ENCODE data around the gene COLGALT1.

COLGALT1 gene

DNA sequence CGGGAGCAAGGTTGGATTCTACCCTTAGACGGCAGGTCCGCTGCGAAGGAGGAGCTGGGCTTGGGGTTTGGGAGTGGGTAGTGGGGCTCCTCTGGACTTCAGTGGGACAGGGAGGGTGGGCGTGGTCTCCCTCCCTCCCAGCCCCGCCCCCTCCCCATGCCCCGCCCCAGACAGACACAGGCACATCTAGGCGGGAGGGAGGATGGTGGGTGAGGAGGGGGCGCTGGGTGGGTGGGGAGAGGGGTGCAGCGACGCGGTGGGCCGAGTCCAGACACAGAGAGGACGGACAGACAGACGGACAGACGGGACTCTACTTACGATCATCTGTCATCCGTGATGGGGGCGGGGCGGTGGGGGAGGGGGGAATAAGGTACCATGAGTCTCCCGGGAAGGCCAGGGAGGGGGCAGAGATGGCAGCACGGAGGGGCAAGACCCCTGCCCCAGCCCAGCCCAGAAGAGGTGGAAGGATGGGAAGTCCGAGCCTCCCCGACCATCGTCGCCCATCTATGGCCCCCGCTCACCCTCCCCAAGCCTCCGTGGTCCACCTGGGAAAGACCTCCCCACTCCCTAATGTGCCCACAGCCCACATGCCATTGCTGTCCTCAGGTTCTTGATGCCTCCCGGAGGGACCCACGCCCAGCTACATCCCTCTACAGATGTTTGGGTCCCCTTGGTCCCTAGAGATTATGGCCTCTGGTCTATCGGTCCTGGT lies 67.9 kb downstream of the COLGALT1 start:
- DNase-seq (ENCODE audit: low read depth) = no peak

DNA sequence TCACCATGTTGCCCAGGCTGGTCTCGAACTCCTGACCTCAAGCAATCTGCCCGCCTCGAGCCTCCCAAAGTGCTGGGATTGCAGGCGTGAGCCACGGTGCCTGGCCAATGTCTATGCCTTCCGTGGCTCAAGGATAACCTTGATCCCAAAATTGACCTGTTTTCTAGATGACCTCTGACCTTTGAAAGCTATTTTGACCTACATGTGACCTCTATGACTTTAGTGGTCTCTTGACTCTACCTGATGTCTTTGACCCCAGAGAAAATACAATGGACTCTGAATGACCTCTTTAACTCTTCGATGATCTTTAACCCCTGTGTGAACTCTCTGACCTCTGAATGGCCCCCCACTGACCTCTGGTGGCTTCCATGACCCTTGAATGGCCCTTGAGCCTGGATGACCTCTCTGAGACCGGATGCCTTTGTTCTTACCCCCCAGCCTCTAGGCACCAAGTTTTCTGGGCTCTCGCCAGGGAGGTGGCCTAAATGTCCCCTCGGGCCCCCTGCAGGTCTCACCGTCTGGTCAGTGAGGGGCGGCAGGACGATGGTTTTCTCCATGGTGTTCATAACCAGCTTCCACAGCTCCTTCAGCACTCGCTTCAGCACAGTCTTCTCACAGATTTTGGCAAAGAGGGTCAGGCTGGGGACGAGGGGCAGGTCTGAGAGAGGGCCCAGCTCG lies 69.0 kb downstream of the COLGALT1 start:
- DNase-seq (ENCODE audit: low read depth) = no peak

DNA sequence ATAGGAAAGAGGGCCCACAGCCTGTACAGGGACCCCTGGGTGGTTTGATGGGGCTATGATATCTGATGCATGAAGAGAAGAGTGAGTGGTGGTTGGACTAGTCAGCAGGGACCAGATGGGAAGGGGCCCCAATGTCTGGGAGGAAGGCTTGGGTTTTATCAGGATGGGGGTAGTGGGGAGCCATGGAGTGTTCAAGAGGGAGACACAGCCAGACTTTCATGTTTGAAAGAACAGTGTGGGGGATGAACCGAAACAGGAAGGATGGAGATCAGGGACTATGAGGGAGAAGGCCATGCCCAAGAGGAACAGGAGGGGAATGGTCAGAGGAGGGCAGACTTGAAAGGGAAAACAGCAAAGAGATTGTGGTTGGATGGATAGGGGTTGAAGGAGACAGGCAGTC lies 69.6 kb downstream of the COLGALT1 start:
- DNase-seq (ENCODE audit: low read depth) = no peak

DNA sequence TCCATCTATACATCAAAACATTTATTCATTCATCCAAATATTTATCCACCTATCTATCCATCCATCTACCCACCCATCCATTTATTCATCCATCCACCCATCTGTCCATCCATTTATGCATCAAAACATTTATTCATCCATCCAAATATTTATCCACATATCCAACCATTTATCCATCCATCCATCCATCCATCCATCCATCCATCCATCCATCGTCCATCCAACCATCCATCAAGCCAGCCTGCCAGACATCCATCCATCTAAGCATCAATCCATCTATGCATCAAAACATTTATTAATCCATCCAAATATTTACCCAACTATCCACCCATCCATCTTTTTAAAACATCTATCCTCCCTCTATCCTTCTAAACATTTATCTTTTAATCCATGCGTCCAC lies 70.5 kb downstream of the COLGALT1 start:
- no peak for DNase-seq (ENCODE audit: low read depth)

DNA sequence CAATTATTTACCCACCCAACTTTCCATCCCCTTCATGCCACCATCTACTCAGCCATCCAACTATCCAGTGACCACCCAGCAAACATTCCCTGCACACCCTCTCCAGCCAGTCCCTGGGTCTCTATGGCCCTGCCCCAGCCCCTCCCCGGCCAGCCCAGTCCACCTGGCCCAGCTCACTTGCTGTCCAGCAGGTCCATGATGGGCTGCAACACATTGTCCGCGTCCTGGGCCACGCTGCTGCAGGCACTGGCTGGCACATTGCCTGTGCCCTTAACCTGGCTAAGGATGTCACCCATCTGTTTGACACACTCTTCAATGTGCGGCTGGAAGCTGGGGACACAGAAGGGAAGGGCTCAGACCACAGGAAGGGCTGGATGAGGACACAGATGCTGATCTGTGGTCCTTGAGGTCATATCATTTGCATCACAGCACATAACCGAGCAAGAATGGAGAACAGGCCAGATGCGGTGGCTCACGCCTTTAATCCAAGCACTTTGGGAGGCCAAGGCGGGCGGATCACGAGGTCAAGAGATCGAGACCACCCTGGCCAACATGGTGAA lies 71.1 kb downstream of the COLGALT1 start:
- DNase-seq (ENCODE audit: low read depth) = no peak

DNA sequence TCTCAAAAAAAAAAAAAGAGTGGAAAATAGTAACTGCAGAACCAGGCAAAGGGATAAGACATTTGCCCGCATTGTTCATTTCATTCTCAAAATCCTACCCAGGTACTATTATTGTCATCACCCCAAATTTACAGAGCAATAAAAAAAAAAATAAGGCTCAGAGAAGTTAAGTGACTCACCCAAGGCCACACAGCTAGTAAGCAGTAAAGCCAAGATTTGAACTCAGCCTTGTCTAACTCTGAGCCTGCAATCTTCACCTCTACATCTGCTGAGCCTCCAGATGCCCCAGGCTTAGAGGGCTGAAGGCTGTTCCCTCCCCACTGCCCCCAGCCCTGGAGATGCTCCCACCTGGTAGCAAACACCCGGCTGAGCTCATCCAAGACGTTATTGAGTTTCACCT lies 71.7 kb downstream of the COLGALT1 start:
- no peak for DNase-seq (ENCODE audit: low read depth)

DNA sequence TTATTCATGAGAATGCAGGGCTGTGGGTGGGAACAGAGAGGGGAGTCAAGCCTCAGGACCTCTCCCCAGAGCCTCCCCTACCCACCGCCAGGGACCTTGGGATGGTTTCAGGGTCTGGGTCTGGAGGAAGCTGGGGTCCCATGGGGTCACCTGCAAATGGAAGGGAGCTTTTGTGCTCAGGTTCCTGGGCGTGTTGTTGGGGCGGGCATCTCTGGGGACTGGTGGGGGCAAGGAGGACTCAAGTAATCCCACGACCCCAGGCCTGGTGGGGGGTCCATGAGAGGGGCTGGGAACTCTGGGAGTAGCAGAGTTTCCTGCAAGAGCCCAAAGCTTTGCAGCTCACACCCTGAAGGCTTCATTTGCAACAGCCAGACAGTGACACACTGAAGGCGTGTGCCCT lies 72.5 kb downstream of the COLGALT1 start:
- no peak for DNase-seq (ENCODE audit: low read depth)

DNA sequence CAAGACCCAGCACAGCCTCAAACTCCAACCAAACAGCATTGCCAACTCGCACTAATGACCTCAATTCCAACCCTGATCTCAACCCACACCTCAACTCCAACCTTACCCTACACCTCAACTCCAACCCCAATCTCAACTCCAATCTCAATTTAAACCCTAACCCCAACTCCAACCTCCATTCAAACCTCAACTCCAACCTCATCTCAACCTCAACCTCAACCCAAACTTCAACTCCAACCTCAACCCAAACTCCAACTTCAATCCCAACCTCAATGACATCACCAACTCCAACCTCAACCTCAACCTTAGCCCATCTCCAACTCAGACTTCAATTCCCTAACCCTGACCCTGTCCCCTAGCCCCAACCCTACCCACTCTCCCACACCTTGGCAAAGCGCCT lies 74.3 kb downstream of the COLGALT1 start:
- no peak for DNase-seq (ENCODE audit: low read depth)

DNA sequence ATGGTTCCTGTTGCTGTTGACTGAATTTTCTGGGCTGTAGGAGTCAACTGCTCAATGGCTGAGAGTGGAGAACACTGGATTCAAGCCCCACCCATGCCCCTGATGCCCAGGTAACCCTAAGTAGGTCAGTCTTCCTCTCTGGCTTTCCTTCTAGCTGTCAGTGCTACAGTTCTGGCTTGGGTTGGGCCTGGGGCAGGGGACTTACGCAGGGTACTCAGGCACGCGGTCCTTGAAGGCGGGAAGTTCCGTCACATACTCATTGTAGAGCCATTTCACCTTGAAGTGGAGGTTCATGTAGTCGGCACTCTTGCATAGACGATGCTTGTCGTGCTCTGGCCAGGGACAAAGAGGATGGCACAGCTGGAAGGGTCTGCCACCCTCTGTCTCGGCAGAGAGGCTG lies 77.1 kb downstream of the COLGALT1 start:
- no peak for DNase-seq (ENCODE audit: low read depth)
